Measurements from ENCODE around the gene TSPYL4. TPM values are rescaled to one million over a fixed set of nuclear protein-coding genes. Genes with fewer than 3 reads are reported as not detected.
"Not testable (repeated sequence)": the region's sequence is repeated elsewhere in the genome, so short reads cannot be mapped to it uniquely, and the experiment has no call there.

The TSPYL4 gene
- total RNA-seq, 2 donors from 2014 or later: 27.1 to 27.2 TPM

DNA sequence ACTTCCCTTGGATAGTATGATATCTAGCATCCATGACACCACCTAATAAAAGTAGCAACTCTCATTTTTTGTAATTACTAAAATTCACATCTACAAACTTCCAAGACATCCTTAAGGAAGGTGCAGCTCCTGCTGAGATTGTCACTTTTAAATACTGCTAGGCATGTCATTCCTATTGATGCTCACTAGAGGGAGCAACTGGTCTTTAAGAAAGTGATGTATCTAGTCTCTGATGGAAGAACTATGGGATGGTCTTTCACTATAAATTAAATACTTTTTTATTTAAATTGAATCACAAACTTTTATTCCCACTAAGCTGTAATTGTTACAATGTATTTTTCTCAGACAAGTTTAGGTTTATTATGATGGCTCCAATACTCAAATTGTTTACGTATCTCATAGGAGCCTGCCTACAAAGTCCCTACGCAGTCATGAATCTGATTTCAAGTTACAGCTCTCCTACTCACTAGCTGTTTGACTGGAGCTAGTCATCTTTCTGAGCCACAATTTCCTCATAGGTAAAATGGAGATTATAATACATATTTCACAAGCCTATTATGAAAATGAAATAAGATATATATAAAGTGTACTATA lies 33.9 kb upstream of the TSPYL4 start:
- no peak overlapping the region for H3K4me3 Mint-ChIP-seq
- no peak overlapping the region for H3K27ac ChIP-seq (ENCODE audit: low read depth, low read length)
- no peak overlapping the region for H3K4me3 ChIP-seq (ENCODE audit: low read length)
- no peaks in the 10 kb centered on the region for H3K36me3 ChIP-seq (ENCODE audit: control insufficient read depth, insufficient read depth, low read length)
- no peak overlapping the region for H3K27ac Mint-ChIP-seq
- WGBS, 2 experiments (ENCODE audit: insufficient coverage in 1 of 2, insufficient read length in 1 of 2): 93% methylated on average over 2 of the region's 2 CpGs; no CpG with 5 or more reads in 1 of the 2 experiments
- DNase-seq: no peak
- H3K27me3 Mint-ChIP-seq (ENCODE audit: insufficient read depth): no peaks in the 10 kb centered on the region
- H3K4me1 Mint-ChIP-seq: peaks cover 3% of the 10 kb centered on the region
- no peak overlapping the region for H3K9ac ChIP-seq (ENCODE audit: extremely low read depth, low read length, poor library complexity, severe bottlenecking)
- no peaks in the 10 kb centered on the region for H3K4me1 ChIP-seq (ENCODE audit: control insufficient read depth, insufficient read depth, low read length)
- H3K36me3 Mint-ChIP-seq (ENCODE audit: low read depth): no peaks in the 10 kb centered on the region
- TF ChIP-seq, protein P1, sequence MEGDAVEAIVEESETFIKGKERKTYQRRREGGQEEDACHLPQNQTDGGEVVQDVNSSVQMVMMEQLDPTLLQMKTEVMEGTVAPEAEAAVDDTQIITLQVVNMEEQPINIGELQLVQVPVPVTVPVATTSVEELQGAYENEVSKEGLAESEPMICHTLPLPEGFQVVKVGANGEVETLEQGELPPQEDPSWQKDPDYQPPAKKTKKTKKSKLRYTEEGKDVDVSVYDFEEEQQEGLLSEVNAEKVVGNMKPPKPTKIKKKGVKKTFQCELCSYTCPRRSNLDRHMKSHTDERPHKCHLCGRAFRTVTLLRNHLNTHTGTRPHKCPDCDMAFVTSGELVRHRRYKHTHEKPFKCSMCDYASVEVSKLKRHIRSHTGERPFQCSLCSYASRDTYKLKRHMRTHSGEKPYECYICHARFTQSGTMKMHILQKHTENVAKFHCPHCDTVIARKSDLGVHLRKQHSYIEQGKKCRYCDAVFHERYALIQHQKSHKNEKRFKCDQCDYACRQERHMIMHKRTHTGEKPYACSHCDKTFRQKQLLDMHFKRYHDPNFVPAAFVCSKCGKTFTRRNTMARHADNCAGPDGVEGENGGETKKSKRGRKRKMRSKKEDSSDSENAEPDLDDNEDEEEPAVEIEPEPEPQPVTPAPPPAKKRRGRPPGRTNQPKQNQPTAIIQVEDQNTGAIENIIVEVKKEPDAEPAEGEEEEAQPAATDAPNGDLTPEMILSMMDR (conservative IDR thresholded peaks at IDR 0.05): peak; percentile 97
- no peaks in the 10 kb centered on the region for H3K27me3 ChIP-seq (ENCODE audit: control insufficient read depth, insufficient read depth, low read length, poor library complexity, severe bottlenecking)
- peaks cover 5% of the 10 kb centered on the region for H3K9me3 Mint-ChIP-seq
- no peaks in the 10 kb centered on the region for H3K9me3 ChIP-seq (ENCODE audit: control insufficient read depth, low read length)

DNA sequence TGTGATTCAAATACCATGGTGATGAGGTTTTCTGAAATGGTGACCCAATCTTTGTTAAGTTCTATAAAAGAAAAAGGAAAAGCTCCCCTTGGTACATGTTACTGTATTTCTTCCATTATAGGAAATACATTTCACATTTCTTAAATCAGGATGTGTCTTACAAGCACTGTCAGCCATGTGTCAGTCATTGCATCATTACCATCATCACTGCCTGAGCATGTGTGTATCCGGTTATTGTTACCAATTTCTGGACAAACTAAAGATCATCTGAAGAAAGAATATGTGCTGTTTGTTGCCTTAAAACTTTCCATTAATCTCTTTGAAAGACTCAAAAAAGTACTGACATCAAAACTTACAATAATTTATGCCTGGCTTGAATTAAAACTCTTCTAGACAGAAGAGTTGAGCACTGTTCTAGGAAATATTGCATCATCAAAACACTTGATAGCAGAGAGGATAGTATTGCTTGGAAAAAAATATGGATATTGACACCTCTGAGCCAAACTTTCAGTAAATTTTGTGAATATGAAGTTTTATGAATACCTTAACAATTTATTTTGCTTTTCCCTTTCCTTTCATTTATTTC lies 33.0 kb upstream of the TSPYL4 start:
- TF ChIP-seq, protein P1 (conservative IDR thresholded peaks at IDR 0.05): no peak
- Mint-ChIP-seq H3K27ac (no peak overlapping the region), H3K36me3 (ENCODE audit: low read depth) (no peaks in the 10 kb centered on the region), H3K4me3 (no peak overlapping the region), H3K27me3 (ENCODE audit: insufficient read depth) (no peaks in the 10 kb centered on the region), H3K4me1 (peaks cover 3% of the 10 kb centered on the region), H3K9me3 (peaks cover 5% of the 10 kb centered on the region)
- Histone ChIP-seq H3K4me3 (ENCODE audit: low read length) (no peak overlapping the region), H3K36me3 (ENCODE audit: control insufficient read depth, insufficient read depth, low read length) (no peaks in the 10 kb centered on the region), H3K4me1 (ENCODE audit: control insufficient read depth, insufficient read depth, low read length) (no peaks in the 10 kb centered on the region), H3K27ac (ENCODE audit: low read depth, low read length) (no peak overlapping the region), H3K9me3 (ENCODE audit: control insufficient read depth, low read length) (no peaks in the 10 kb centered on the region), H3K27me3 (ENCODE audit: control insufficient read depth, insufficient read depth, low read length, poor library complexity, severe bottlenecking) (no peaks in the 10 kb centered on the region), H3K9ac (ENCODE audit: extremely low read depth, low read length, poor library complexity, severe bottlenecking) (no peak overlapping the region)
- DNase-seq: no peak
- WGBS, 2 experiments (ENCODE audit: insufficient coverage in 1 of 2, insufficient read length in 1 of 2): 80 to 100% methylated on average over 1 of the region's 1 CpG

DNA sequence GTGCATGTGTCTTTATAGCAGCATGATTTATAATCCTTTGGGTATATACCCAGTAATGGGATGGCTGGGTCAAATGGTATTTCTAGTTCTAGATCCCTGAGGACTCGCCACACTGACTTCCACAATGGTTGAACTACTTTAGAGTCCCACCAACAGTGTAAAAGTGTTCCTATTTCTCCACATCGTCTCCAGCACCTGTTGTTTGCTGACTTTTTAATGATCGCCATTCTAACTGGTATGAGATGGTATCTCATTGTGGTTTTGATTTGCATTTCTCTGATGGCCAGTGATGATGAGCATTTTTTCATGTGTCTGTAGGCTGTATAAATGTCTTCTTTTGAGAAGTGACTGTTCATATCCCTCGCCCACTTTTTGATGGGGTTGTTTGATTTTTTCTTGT lies 31.1 kb upstream of the TSPYL4 start:
- H3K27me3 Mint-ChIP-seq (ENCODE audit: insufficient read depth); H3K9me3 ChIP-seq (ENCODE audit: control insufficient read depth, low read length); H3K27ac ChIP-seq (ENCODE audit: low read depth, low read length); H3K27ac Mint-ChIP-seq; H3K9me3 Mint-ChIP-seq; H3K9ac ChIP-seq (ENCODE audit: extremely low read depth, low read length, poor library complexity, severe bottlenecking); DNase-seq; H3K36me3 ChIP-seq (ENCODE audit: control insufficient read depth, insufficient read depth, low read length); H3K4me3 ChIP-seq (ENCODE audit: low read length); H3K4me3 Mint-ChIP-seq; H3K27me3 ChIP-seq (ENCODE audit: control insufficient read depth, insufficient read depth, low read length, poor library complexity, severe bottlenecking); H3K4me1 Mint-ChIP-seq; H3K4me1 ChIP-seq (ENCODE audit: control insufficient read depth, insufficient read depth, low read length); H3K36me3 Mint-ChIP-seq (ENCODE audit: low read depth): not testable (repeated sequence)
- WGBS, 2 experiments (ENCODE audit: insufficient coverage in 1 of 2, insufficient read length in 1 of 2): 94% methylated on average over 4 of the region's 4 CpGs; no CpG with 5 or more reads in 1 of the 2 experiments
